ENCODE data around the gene ACAP1.

Gene ACAP1

DNA sequence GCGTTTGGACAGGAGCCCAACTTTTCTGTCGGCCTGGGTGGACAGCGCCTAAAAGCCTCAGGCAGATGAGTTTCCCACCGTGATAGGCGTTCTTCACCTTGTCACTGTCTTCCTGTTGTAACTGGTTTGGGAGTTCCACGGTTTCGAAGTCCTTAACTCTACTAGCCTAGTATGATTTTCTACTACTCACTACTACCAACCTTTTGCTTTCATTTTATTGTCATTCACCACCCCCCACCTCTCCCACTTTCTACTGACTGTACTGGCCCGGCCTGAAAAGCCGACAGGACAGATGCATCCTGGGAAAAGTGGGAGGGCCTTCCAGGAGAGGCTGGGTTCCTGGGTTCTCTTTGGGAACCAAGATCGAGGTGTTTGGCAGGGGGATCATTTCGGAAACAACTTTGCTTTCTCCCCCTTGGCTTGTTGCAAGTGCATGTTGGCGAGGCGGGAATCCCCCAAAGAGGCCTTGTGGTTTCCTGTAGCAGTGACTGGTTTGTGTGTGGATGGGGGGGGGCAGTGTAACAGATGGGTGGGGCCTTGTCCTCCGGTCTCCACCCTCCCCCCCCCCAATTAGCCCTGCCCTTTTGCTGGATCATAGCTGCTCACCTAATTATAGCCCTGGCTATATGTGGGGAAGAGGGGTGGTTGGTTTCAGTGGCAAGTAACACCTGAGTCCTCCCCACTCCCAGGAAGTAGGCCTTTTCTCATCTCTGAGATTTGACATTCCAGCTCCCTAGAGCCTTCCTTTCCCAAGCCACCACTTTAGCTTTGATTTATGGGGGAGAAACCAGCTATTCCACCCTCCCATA is 27.5 kb upstream of the ACAP1 start:
- FAIRE-seq (peak; percentile 92), DNase-seq (ENCODE audit: extremely low spot score, insufficient read length, low read depth) (no peak)

- no peak for DNase-seq (ENCODE audit: extremely low spot score, insufficient read length, low read depth)
- FAIRE-seq = no peak
These were observed 26.7 kb upstream of the ACAP1 start for GRCh38 chr17:7309628-7310027.

DNA sequence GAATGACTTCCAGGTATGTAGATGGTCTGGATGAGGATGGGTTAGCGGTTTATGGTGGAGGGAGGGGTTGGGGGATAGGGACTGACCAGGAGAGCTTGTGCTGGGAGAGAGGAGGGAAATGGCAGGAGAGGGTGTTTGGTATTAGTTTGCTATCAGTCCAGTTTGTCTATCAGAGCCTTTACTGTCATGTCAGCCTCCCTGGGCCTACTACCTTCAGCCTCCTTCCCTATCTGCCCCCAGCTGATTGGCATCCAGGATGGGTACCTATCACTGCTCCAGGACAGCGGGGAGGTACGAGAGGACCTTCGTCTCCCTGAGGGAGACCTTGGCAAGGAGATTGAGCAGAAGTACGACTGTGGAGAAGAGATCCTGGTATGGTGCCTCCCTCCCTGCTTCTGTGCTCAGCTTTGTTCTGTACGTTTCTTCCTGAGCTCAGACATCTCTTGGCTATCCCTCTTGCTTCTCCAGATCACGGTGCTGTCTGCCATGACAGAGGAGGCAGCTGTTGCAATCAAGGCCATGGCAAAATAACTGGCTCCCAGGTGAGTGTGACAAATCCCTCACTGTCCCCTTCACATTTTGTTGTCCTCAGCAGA is 25.1 kb upstream of the ACAP1 start:
- FAIRE-seq = no peak
- DNase-seq (ENCODE audit: extremely low spot score, insufficient read length, low read depth) = no peak

GRCh38 chr17:7312432-7313087 is 23.8 kb upstream of the ACAP1 start:
- FAIRE-seq (no peak), DNase-seq (ENCODE audit: extremely low spot score, insufficient read length, low read depth) (no peak)

GRCh38 chr17:7313088-7313889 is 23.0 kb upstream of the ACAP1 start:
- FAIRE-seq (no peak), DNase-seq (ENCODE audit: extremely low spot score, insufficient read length, low read depth) (no peak)

- FAIRE-seq = no peak
- DNase-seq (ENCODE audit: extremely low spot score, insufficient read length, low read depth) = no peak
These were observed 22.2 kb upstream of the ACAP1 start for GRCh38 chr17:7313890-7314718.

GRCh38 chr17:7314719-7315569 is 21.4 kb upstream of the ACAP1 start, which contains the start of gene GPS2:
TSS of gene GPS2 (minus strand) at chr17:7315360. CDS start at chr17:7315052, 308 bp downstream.
- FAIRE-seq = peak; percentile 85

DNA sequence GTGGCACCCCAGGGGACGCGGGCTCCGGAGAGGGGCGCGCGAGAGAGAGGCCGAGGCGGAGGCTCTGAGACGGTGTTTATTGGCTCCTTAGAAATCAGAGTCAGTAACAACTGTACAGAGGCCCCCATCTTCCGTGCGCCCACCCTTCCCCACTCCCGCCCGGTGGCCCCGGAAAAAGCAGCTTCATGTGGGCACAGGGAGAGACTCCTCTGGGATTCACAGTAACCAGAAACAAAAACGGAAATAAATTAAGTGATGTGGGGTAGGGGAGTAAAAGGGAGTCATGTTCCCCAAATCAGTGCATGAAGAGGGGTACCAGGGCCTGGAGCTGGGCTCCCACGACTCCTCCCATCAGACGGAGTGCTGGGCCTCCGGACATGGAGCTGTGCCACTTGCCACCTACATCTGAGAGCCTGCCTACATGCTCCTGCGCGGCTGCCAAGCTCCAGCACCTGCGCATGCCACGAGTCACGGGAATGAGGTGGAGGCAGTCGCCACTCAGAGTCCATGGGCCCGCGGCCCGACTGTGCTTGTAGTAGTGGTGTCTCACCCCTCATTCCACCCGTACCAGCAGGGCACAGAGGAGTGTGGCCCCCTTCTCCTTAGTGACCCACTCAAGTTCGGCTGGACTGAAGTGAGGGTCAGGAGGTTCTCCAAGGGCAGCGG is 20.6 kb upstream of the ACAP1 start:
- no peak for DNase-seq (ENCODE audit: extremely low spot score, insufficient read length, low read depth)
- no peak for FAIRE-seq

More at GRCh38 chr17:7314719-7315569, 21.4 kb upstream of the ACAP1 start, which contains the start of gene GPS2:
- peak; percentile 81 for DNase-seq (ENCODE audit: extremely low spot score, insufficient read length, low read depth)

GRCh38 chr17:7317161-7317803 is 19.0 kb upstream of the ACAP1 start:
- DNase-seq (ENCODE audit: extremely low spot score, insufficient read length, low read depth) (no peak), FAIRE-seq (no peak)

- FAIRE-seq = no peak
These were observed 18.0 kb upstream of the ACAP1 start for GRCh38 chr17:7318121-7318860.

GRCh38 chr17:7321466-7321865 is 14.9 kb upstream of the ACAP1 start:
- no peak for FAIRE-seq
- no peak for DNase-seq (ENCODE audit: extremely low spot score, insufficient read length, low read depth)

More at GRCh38 chr17:7318121-7318860, 18.0 kb upstream of the ACAP1 start:
- DNase-seq (ENCODE audit: extremely low spot score, insufficient read length, low read depth) = no peak

- FAIRE-seq (no peak), DNase-seq (ENCODE audit: extremely low spot score, insufficient read length, low read depth) (no peak)
These were observed 13.7 kb upstream of the ACAP1 start for GRCh38 chr17:7322520-7323194.

DNA sequence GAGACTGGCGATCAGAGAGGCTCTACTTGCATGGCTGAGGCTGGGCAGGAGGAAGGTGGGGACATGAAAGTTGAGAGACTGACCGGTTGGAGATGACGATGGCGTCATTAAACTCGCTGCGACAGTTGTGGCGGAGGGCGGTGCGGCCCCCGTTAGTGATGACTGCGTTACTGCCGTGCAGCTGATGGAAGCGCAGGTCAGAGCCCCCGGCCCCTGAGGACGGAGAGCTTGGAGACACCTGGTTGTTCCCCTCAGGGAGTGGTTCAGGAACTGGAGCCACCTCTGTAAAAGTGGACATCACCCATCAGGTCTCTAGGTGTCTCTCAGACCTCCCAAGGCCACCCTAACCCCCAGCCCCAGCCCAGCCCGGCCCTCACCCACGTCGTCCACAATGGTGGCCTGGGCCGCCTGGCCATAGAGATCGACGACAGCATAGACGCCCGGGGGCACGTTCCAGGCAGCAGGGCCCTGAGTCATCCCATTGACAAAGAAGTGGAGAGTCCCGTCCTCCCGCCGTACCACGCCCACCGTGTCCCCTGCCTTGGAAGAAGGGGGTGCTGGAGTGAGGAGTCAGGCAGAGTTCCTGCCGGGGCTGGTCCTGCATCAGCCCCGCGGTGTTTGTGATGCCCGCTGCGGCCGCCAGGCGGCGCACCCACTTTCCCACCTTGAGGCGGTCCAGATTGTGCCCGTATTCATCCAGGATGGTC is 12.4 kb upstream of the ACAP1 start:
- DNase-seq (ENCODE audit: extremely low spot score, insufficient read length, low read depth) (no peak), FAIRE-seq (peak; percentile 66)

DNA sequence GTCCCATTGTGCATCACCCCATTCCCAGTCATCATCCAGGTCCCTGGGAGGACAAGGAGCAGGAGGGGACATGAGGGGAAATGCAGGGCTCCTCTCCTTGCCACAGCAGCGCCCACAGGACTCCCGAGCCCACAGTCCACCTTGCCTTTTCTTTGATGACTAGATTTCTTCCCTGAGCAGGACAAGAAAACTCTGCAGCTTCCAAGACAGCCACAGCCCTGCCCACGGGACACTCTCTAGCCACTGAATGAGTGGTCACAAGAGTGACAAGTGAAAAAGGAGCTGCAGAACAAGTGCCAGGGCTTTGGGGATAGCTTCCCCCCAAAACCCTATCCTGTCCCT is 11.9 kb upstream of the ACAP1 start:
- FAIRE-seq = no peak
- no peak for DNase-seq (ENCODE audit: extremely low spot score, insufficient read length, low read depth)

DNA sequence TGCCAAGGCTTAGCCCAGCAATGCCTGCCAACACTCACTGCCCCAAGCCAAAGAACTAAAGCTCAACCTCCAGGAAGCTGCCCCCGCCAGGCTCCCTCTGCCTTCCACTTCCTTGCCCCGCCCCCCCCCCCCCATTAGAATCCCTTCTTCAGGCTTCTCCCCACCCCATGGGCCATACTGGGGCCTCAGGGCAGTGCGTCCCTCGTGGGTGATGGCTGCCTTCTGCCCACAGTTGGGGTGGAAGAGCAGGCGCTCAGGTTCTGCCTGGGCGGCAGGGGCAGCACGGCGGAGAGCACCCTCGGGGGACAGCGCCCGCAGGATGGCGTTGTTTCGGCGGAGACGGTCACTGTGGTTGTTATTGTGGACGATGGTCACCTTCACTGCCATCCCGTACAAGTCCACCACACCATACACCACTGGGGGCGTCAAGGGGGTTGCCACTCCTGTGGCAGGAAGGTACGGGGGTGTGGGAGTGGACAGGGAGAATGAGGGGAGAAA is 11.2 kb upstream of the ACAP1 start:
- DNase-seq (ENCODE audit: extremely low spot score, insufficient read length, low read depth) (no peak), FAIRE-seq (no peak)

DNA sequence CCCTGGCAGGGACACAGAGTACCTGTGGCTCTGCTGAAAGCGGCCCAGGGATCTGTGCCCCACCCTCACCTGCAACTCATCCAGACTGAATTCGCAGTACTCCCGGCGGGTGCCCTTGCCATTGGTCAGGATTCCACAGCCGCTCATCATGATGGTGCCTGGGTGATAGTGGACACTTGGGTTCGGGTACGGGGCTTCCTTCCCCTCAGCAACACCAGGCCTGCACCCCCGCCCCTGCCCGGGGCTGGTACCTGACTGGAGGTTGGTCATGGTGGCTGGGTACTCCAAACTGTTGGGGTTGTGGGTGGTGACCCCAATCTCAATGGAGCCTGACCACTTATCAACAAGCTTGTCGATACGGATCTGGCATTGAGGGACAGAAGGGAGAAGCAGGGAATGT is 10.1 kb upstream of the ACAP1 start:
- FAIRE-seq = no peak
- no peak for DNase-seq (ENCODE audit: extremely low spot score, insufficient read length, low read depth)

Measured in GM18507 (cell line).